CD4-positive, alpha-beta T cell treated with Interleukin-4 for 4 hours (primary cell): ENCODE data around the gene NRG2.

Source experiments
- DNase-seq: peaks from one replicate; pipeline ENCODE4 v3.0.0-alpha.2; 2020

NRG2 gene

DNA sequence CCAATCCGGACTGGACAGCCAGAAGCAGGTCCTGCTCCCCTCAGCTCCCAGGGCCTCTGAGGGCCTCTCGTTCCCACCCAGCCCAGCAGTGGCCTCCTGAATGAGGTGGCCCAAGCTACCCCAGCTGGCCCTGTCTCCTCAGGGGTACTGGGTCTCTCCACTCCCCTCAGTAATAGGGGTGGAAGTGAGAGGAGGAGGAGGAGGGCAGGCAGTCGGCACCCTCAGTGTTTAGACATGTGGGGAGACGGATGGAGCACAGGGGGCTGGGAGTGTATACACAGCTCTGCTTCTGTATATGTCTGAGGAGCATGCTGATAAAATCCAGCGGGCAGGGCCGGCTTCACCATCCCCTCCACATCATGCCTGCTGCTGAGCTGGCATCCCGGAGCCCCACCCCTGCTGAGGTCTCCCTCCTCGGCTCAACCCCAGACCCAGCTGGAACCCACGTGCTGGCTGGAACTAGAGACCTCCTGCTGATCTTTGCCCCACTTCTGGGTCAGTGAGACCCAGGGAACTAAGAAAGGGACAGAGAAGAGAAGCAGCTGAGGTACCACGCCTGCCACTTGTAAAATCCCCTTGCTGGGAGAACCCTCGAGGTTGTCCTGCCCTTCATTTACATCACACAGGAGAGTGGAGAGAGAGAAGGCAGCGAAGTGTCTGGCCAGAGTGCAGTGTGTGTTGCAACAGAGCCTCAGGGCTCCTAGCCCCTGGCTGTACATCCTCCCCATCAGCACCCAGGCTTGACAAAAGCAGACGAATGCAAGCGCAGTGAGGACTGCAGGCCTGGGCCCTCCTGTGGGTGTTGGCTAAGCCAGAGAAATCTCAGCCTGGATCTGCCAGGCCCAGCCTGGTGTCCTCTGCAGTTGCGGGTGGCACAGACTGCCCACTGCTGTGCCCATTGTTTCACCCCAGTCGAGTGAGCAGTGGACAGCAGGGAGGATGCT lies 170.0 kb downstream of the NRG2 start:
- no peak for DNase-seq

DNA sequence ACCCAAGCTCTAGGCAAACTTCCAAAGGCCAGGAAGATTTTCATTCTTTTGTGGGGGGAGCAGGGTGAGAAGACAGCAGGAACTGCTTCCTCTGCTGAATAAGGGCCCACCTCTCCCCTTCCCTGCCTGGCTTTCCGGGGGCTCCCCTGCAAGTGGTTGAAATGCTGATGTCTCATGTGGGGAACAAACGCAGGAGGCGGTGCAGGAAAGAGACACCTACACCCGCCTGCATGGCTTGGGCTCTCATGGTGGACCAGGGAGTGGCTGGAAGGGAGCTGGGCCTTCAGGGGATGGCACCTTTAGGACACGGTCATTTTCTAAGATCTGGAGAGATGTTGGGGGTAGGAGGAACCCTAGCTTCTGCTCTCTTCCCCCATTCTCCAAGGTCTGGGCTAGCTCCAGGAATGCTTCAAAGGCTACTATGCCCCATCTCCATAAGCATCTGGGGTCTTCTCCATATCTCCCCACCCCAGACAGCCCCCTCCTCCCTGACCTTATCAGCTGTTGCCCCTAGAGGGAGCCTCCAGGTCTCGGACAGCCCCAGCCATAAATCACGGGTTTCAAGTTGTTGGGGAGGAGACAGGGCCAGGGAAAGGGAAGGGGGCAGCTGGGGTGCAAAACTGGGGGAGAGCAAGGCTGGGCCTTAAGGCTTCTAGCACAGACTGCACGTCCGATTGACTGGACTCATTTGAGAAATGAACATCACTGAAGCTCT lies 170.9 kb downstream of the NRG2 start:
- no peak for DNase-seq

DNA sequence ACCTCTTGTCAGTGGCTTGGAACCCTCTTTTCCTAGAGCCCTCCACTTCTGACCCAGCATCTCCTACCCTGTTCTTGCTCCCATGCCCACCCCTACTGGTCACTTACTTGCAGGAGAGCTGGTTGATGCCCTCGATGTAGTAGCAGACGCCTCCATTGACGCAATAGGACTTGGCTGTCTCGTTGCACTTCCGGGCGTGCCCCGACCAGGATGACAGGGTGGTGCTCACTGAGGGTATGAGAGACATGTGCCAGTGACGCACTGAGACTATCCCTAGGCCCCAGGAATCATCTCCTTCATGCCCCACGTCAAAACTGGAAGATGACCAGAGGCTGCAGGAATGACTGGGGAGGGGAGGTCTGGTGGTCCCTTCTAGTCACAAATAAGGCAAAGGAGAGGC lies 171.5 kb downstream of the NRG2 start:
- DNase-seq: no peak

DNA sequence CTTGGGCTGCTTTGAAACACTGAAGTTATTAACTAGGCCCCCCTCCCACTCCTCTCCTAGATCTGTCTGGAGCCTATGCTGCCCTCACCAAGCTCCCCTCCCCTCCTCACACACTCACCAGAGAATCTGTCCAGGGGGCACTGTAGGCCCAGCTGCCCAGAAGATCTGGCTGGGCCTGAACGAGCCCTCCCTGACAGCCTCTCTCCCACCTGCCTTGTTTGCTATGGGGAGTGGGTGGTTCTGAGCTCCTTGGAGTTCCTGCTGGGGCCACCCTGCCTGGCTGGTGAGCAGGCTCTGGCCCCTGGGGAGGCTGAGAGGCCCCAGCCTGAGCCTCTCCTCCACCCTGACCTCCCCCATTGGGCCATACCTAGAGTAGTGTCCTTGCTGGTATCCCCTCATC lies 172.4 kb downstream of the NRG2 start:
- DNase-seq: no peak

DNA sequence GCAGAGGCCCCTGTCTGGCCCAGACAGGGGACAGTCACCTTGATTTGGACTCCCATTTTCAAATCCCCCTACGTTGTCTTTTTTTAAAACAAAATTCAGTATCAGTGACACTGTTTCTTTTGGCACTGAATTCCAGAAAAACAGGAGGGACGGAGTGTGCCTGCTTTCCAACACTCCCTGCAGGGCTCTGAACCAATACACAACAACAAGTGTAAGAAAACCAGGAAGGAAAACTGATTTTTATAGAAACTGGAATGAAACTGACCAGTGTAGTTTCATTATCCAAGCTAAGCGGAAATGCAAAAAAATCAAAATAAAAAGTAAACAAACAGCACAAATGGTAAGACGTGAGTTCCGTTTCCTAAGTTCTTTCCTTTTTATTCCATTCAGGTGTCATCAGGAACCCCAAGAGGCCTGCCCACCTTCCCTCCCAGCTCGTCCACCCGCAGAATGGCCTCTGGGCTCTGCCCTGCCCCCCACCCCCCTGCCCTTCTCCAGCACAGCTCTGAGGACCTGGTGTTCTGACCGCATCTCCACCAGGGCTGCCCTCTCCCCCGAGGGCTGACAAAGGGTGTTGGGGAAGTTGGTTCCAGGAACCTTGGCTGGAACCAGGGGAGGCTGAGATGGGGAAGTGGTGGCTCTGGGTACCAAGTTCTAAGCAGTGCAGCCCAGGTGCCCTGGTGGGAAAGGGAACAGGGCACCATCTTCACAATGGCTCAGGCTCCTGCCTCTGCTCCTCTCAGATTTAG lies 173.9 kb downstream of the NRG2 start:
- DNase-seq: no peak

DNA sequence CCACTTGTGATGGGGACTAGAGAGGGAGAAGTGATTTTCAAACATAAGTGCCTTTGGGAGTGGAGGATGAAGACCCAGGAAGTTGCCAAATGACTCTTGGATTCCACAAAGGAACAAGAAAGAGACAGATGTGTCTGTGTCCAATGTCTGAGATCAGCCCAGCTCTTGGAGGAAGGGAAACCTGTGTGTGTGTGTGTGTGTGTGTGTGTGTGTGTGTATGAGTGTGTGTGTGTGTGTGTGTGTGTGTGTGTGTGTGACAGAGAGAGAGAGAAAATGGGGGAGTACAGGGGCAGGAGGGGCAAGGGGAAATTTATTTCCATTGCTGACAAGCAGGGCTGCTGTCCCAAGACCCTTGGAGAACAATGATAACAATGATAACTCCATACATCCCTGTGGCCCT lies 175.5 kb downstream of the NRG2 start:
- no peak for DNase-seq

DNA sequence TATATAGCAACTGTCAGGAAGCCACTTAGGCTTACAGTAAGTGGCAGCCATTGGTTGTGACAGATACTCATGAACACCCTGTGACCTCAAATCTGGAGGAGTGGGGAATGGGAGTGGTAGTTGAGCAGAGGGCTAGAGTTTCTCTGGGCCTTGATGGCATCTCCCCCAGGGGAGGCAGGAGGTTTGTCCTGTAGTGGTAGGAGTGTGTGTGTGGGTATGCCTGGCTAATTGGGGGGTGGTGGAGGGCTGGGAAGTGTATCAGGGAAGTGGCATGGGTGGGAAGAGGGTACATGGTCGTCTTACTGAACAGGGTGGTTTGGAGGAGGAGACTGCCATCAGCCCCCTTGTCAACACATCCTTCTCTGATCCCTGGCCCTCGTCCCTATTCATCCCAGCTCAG lies 176.0 kb downstream of the NRG2 start:
- no peak for DNase-seq

DNA sequence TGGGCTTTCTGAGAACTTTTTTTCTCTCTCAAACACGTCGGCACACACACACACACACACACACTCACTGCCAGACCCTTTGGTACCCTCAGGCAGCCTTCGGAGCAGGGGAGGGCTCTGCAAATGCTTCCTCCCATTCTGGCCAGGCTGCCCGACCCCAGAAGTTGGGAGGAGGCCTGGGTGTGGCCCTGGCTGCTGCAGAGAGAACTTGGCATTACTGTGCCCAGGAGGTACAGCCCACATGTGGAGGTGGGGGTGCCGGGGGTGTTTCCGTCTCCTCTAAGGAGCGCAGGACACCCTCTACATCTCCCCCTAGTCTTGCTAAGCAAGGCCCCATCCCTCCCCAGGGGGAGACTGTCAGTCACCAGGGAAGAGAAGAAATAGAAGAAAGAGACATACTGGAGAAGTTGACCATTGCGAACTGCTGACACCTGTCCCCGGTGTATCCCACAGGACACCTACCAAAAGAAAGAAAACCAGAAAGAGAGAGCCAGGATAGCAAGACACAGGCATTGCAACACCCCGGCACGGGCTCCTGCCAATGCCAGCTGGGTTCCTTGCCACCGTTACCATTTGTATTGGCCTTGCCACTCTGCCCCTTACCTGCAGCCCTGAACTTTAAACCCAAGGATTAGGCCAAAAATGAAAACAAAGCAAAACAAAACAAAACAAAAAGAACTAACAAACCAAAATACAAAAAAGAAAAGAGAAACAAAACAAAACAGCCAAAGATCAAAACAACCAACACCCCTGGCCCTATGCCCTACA lies 178.2 kb downstream of the NRG2 start:
- DNase-seq: no peak

DNA sequence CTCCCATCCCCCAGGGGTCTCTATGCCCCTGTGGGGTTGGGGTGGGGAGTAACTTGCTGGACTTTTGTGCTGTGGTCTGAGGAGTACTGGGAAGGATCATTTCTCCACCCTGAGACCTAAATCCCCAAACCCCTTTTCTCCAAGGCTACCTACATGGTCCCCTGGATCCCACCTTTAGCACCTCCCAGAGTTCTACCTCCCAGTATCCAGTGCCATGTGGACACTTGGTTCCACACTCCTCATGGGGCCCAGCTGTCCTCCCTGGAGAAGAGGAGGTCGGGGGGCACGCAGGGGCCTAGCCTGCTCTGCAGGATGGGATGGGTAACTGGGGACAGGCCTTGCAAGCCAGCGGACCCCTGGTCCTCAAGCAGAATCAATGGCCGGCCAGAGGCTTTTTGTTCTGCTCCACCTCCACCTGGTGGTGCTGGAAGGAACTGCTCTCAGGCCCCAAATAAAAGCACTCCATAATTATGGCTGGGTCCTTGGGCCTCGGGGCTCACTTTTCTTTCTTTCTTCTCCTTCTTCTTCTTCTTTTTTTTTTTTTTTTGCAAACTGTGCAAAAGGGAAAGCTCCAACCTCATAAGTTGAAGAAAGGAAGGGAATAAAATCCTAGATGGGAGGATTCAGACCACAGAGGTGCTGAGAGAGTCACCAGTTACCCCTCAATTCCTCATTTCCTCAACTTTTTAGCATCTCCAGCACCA lies 179.1 kb downstream of the NRG2 start:
- DNase-seq: peak; percentile 49

DNA sequence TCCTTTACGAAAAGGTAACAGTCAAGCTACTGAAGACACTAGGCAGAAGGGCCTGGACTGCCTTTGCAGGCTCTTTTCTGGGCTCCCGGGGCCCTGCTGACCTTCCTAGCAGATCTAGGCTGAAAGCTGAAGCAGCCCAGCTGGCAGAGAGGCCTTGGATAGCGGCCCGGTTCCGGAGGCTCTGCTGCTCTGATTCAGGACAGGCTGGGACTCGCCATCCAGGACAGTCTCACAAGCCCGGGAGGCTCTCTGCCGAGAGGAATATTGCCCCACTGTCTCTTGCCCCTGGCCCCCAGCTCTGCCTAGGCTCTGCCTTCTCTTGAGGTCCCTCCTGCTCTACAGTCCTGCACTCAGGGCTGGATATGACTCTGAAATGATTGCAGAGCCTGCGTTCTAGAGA lies 179.7 kb downstream of the NRG2 start:
- no peak for DNase-seq

DNA sequence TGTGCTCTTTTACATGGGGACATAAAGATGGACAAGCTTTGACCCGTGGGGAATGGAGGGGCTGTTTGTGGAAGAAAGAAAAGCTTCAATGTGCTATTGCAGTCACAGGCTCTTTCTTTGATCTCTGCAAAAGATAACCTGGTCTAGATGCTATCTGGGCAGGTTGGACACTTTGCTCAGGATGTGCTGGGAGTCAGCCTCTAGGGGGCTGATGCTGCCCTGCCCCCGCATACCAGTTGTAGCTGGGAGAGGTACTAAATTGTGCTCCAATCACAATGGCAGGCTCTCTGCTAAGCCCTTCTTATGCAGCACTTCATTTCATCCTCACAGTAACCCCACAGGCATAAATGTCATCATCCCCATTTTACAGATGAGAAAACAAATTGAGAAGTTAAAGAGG lies 180.3 kb downstream of the NRG2 start:
- DNase-seq: no peak

DNA sequence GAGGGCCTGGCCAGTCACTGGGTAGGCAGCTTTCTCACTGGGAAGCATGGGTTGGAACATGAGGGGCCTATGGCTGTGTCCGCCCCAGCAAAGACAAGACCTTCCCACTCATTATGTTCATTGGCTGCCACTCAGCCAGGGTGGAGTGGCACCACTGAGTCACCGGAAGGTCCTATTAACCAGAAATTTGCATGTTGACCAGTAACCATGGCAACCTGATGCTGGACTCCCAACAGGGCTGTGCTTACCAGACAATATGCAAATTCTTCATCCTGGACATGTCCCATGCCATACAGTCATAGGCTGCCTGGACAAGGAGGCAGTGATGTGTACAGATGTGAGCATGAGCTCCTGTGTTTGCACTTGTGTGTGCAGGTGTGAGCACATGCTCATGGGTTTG lies 180.8 kb downstream of the NRG2 start:
- no peak for DNase-seq

DNA sequence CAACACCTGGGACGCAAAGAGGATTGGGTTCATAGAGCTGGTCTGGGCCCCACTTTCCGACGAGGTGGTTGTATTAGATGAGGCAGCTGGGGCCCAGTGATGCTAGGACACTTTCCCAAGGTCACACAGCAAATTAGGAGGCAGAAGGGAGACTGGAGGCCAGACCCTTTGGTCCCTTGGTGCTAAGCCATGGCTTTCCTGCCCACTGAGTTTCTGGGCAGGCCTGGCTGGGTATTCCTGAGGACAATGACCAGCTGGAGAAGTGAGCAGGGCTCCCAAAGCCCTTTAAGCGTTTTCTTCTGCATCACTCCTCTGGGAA lies 181.3 kb downstream of the NRG2 start:
- DNase-seq: no peak

DNA sequence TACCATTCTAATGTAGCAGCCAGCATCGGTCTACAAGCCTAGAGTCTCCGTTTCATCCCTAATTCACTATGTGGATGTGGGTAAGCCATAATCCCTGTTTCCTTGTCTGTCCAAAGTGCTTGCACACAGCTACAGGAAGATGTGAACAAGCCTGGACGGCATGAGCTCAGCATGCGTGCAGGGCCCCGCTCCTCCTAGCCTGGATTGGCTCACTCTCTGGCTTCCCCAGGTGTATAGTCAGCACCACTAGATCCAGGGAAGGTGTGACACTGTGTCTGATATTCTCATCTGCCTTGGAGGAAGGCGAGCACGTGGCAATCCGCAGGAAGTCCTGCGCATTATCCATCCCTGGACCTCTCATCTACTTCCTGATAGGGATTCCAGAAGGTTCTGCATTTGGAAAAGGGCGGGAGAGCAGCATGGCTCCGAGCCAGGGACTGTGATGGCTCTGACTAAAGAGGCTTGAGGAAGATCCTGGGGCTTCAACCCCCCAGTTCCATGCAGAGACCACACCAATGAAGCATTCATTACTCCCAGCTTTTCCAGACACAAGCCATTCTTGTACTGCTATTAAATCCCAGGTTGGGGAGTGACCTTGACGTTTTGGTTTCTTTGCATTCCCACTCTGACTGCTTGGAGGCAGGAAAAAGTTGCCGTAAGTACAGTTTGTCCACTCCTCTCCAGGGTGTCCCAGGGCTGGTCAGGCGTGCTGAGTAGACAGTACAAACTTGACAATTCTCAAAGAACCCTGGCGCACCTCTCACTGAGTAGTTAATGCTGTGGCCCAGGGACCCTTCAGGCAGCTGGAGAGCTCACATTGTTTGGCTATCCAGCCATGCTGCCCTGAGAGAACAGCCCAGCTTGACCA lies 181.8 kb downstream of the NRG2 start:
- DNase-seq: no peak

DNA sequence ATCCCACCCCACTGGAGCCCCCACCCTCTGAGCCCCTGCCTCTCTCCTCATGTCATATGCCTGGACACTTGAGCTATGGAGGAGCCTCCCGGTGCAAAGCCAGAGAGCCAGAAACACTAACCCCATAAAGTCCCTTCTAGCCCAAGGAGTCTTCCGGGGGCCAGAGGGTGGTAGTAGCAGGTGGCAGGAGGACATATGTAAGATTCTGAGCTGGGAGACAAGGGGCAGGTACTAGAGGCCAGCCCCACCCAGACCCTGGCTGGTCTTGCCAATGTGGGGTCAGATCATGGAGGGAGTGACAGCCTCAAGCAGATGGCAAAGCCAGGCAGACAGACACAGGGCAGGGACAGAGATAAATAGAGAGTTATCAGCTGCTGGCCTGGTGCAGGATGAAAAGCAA lies 184.1 kb downstream of the NRG2 start:
- DNase-seq: no peak

DNA sequence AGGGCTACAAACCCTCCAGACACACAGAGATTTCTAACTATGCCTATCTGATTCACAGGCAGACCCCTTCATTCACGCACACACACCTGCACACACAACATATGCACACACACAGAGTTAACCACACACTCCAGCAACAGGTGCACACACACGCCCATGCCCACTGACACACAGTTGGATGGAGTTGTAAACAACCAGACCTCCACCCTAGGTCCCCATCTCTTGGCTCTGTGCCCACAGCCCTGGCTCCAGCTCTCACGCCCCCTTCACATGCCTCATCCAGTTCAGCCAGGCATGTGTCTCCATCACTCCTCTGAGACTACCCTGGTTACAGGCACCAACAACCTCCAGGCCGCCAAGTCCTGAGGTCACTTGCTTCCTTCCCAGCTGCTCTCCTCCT lies 186.4 kb downstream of the NRG2 start:
- no peak for DNase-seq

DNA sequence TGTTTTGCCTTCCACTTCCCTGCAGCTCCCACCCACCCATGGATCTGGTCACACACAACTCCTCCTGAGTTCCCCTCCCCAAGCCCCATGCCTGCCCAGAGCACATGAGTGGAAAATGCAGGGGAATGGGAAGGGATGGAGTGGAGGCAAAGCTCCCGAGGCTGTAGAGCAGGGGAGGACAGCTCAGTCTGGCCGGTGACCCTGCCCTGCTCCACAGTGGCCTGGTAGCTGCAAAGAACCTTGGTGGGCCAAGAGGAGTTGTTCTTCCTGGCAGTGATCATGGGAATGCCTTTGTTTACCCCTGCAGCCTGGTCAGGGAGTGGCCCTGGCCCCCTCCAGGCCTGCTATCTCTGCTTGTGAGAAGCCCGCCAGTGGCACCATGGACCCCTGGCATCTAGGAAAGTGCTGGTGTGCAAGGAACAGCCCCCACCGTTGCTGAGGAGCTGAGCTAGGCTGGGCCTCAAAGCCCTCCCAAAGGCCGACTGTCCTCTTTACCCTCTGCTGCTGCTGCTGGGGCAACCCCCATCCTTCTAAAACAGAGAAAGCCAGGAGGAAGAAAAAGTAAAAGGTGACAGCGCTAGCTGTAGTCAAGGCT lies 187.1 kb downstream of the NRG2 start:
- no peak for DNase-seq

DNA sequence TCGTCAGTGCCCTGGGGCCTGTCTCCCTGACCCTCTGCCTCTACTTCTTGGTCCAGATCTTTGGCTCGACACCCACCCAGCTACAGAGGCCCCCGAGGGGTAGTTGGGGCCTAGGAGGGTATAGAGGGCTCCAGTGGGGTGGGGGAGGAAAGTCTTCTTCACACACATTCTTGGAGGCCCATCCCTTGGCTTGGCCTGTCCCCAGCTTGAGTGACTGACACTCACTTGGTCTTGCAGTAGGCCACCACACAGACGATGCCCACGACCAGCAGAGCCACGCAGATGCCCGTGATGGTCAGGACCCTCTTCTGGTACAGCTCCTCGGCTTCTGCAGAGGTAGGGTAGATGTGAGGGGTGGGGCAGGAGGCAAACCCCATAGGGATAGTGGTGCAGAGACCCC lies 187.6 kb downstream of the NRG2 start:
- DNase-seq: no peak

DNA sequence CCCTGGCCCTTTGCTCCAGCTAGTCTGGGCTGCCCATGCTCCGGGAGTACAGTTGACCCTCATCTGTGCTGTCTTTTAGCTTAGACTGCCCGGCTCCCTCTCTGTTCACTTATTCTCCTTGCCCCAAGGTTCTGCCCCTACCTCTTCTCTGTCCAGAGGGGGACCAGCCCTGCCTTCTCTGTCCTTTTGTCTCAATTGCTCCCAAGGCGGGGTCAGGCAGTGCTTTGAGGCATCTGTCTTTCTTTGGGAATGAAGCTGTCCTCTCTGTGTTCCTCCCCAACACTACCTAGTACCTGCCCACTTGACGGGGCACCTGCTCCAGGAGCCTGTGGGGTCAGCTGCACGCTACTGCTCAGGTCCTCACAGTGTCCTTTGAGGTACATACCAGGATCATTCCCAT lies 188.1 kb downstream of the NRG2 start:
- DNase-seq: no peak

DNA sequence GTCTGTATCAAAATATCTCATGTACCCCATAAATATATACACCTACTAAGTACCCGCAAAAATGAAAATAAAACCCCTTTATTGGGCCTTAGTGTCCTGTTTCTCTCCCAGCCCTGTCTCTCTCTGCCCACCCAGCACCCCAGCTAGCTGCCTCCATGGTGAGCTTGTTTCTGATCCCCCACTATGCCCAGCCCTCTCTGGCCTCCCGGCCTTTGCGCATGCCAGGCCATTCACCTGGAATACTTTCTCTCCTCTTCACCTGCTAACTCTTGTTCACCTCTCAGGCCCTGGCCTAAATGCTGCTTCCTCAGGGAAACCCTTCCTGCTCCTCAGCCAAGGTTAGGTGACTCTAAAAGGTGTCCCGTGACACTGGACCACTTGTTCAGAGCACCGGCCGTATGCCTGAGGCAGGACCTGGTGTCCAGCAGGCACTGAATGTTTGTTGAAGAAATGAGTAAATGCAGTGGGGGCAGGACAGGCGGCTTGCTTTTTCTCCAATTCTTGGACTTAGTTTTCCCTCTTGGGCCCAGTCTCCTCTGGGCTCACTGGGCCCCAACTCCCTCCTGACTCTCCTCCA lies 189.0 kb downstream of the NRG2 start:
- DNase-seq: no peak

DNA sequence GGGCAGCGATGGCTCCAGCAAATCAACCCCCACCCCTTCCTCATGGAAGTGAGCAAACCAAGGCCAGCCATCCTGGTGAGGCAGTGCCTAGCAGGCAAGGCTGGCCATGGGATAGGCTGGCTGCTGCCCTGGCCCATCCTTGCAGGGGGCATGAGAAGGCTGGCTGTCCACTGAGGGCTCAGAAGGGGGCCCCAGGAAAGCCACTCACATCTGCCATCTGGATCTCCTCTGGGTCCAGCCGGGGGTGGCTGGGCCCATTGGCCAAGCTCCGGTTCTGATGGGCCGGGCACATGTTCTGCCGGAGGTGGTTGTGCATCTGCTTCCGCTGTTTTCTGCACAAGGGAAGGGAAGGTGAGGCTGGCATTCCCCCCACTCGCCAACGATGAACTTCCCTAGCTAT lies 190.4 kb downstream of the NRG2 start:
- DNase-seq: no peak
